Measurements from ENCODE around the gene PKP4.

- no peak for TF ChIP-seq MYC (IDR thresholded peaks at IDR 0.05; ENCODE audit: low read depth, low read length)
- no peak for TF ChIP-seq CTCF (IDR thresholded peaks at IDR 0.05; ENCODE audit: low read depth, low read length)
- TF ChIP-seq POLR2A (IDR thresholded peaks at IDR 0.05; ENCODE audit: extremely low read depth, insufficient read length), result no peak
- no peak for TF ChIP-seq MAX (IDR thresholded peaks at IDR 0.05; ENCODE audit: low read depth, low read length)
These were observed 42.6 kb downstream of the PKP4 start for GRCh38 chr2:158499383-158499782.
